Tibial artery (tissue), 4 donors: ENCODE results near the gene DDX20.

Source experiments
- DNase-seq, 2 donors: peaks; one replicate each; pipeline ENCODE4 v3.0.0-alpha.2; 2019
- H3K27ac ChIP-seq, 2 donors: fragments of 200-600 bp; sonication (generic) in 1 of 2; 1 replicate in 1 of 2; 2 replicates in 1 of 2; pipeline ENCODE4 v1.5.1; 2018 to 2019; ENCODE audit warnings: mild to moderate bottlenecking in 1 of 2
- H3K27me3 ChIP-seq, 2 donors: fragments of 200-600 bp; sonication (generic) in 1 of 2; one replicate each; pipeline versions ENCODE4 v1.5.1 to v1.6.0; 2016 to 2019
- H3K36me3 ChIP-seq, 3 donors: fragments of 200-600 bp; sonication (generic) in 2 of 3; one replicate each; pipeline ENCODE4 v1.5.1; 2016 to 2019; ENCODE audit warnings: mild to moderate bottlenecking in 2 of 3
- H3K4me1 ChIP-seq, 4 donors: fragments of 200-600 bp; sonication (generic) in 2 of 4; 1 replicate in 3 of 4; 2 replicates in 1 of 4; pipeline ENCODE4 v1.5.1; 2016 to 2019
- H3K4me3 ChIP-seq, 2 donors: fragments of 200-600 bp; sonication (generic) in 1 of 2; 1 replicate in 1 of 2; 2 replicates in 1 of 2; pipeline ENCODE4 v1.5.1; 2018 to 2019; ENCODE audit warnings: mild to moderate bottlenecking in 2 of 2
- H3K9me3 ChIP-seq, 3 donors: fragments of 200-600 bp; sonication (generic) in 1 of 3; one replicate each; pipeline ENCODE4 v1.5.1; 2016 to 2019
- intact Hi-C: fragments of 100-400 bp; cut with DNase I; formaldehyde crosslinking; loops from one replicate; pipeline ENCODE4 v1.15.0; 2023; ENCODE audit warnings: low total_unique reads
- TF ChIP-seq, protein P1 (sequence below), 2 experiments: fragments of 200-600 bp in 1 of 2; fragments of 450-650 bp in 1 of 2; IDR thresholded peaks; one replicate each; pipeline ENCODE4 v1.5.1; 2017 to 2019; ENCODE audit warnings: antibody characterized with exemption in 2 of 2, mild to moderate bottlenecking in 1 of 2, moderate library complexity in 1 of 2

Gene DDX20

DNA sequence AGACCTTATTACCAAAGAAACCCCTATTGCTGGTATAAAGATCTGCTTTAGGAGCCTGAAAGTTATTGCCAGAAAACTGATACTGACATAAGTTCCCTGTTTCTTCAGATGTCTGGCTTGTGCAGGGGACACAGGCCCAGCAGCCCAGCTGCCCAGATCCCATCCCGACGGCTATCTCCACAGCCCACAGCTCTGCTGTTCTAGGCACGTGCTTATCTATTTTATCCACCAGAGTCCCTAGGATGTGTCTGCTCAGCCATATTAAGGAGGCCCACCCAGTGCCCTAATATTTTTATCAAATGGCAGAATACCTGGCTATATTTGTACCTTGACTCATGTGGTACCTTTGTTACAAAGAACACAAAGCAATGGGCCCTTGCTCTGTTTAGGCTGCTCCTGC, 58.9 kb downstream of the DDX20 start:
- Histone ChIP-seq H3K27me3 (no peaks in the 10 kb centered on the region), H3K27ac (no peak overlapping the region), H3K4me3 (no peak overlapping the region), H3K36me3 (no peaks in the 10 kb centered on the region), H3K9me3 (no peaks in the 10 kb centered on the region), H3K4me1 (no peaks in the 10 kb centered on the region)
- intact Hi-C loops: no loop called here
- no peak for DNase-seq
- TF ChIP-seq, protein P1, sequence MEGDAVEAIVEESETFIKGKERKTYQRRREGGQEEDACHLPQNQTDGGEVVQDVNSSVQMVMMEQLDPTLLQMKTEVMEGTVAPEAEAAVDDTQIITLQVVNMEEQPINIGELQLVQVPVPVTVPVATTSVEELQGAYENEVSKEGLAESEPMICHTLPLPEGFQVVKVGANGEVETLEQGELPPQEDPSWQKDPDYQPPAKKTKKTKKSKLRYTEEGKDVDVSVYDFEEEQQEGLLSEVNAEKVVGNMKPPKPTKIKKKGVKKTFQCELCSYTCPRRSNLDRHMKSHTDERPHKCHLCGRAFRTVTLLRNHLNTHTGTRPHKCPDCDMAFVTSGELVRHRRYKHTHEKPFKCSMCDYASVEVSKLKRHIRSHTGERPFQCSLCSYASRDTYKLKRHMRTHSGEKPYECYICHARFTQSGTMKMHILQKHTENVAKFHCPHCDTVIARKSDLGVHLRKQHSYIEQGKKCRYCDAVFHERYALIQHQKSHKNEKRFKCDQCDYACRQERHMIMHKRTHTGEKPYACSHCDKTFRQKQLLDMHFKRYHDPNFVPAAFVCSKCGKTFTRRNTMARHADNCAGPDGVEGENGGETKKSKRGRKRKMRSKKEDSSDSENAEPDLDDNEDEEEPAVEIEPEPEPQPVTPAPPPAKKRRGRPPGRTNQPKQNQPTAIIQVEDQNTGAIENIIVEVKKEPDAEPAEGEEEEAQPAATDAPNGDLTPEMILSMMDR (IDR thresholded peaks at IDR 0.05): no peak
